ENCODE results near the gene CORO2B. TPM values are rescaled to one million over a fixed set of nuclear protein-coding genes. Genes with fewer than 3 reads are reported as not detected.

Gene CORO2B
- total and polyA plus RNA-seq, 9 of the 15 experiments (the other 6 are each of a cell fraction or from before 2014, with no cell fraction given) = not detected

GRCh38 chr15:68733666-68734065, 154.9 kb downstream of the CORO2B start:
- intact Hi-C loops (cut with micrococcal nuclease) (loop anchor here (10.0 kb wide), 1 partner anchor 179 kb away; no protein-coding TSS in a partner anchor), in situ Hi-C loops (cut with MboI) (loop anchor here (5.0 kb wide), 1 partner anchor 144 kb away; no protein-coding TSS in a partner anchor)
- FAIRE-seq (no peak), DNase-seq (ENCODE audit: extremely low read depth in 1 of 4, low spot score in 3 of 4) (no peak), ATAC-seq (no peak)
- H4K20me1 ChIP-seq (replicated peaks; ENCODE audit: control insufficient read depth, insufficient read depth, low read length) = peaks cover 5% of the 10 kb centered on the region
- no peak overlapping the region; the same call in 1 of the 2 replicates for H3K4me2 ChIP-seq (ENCODE audit: insufficient read depth, low read length)
- ChIA-PET POLR2A (no interaction called here), CTCF (ENCODE audit: low intra/inter-chr PET ratio) (no interaction called here)
- H3K9ac ChIP-seq (ENCODE audit: insufficient read depth in 1 of 2, low read depth in 2 of 2, low read length in 2 of 2) = no peak overlapping the region
- no peaks in the 10 kb centered on the region for H3K36me3 ChIP-seq (ENCODE audit: control insufficient read depth, insufficient read depth, low read length)
- H2AFZ ChIP-seq (ENCODE audit: low read depth, low read length) = no peak overlapping the region
- 3% methylated on average over 6 of the region's 6 CpGs for WGBS (ENCODE audit: insufficient coverage, low coverage, missing lambda C conversion rate)
- no peaks in the 10 kb centered on the region for H3K9me1 ChIP-seq (ENCODE audit: control insufficient read depth, insufficient read depth, low read length)
- H3K27ac ChIP-seq (ENCODE audit: extremely low read depth, low read depth, low read length) = no peak overlapping the region
- peaks cover 5 to 7% of the 10 kb centered on the region in 2 experiments; a peak in 4 of 5 replicates for H3K4me1 ChIP-seq (replicated peaks in 1 of 2; ENCODE audit: control insufficient read depth in 2 of 2, insufficient read depth in 2 of 2, low read length in 2 of 2)
- no peaks in the 10 kb centered on the region for H3K9me3 ChIP-seq (replicated peaks; ENCODE audit: control insufficient read depth, insufficient read depth, low read depth, low read length)
- no peaks in the 10 kb centered on the region for H3K79me2 ChIP-seq (ENCODE audit: control insufficient read depth, insufficient read depth, low read length)
- H3K27me3 ChIP-seq (ENCODE audit: control insufficient read depth in 2 of 2, insufficient read depth in 2 of 2, low read length in 2 of 2) = peaks cover 7 to 32% of the 10 kb centered on the region in 2 experiments; a peak in 3 of 5 replicates
- no TSS peak for BruUV-seq (replicated peaks)
- no peak overlapping the region for H3K4me3 ChIP-seq
- TF ChIP-seq ZNF707 (CRISPR knock-in tag; conservative IDR thresholded peaks at IDR 0.05) (no peak), ZNF644 (tag; IDR thresholded peaks at IDR 0.05; ENCODE audit: low read depth) (no peak), CHD7 (IDR thresholded peaks at IDR 0.05; ENCODE audit: low read depth, low read length) (no peak), HCFC1 (IDR thresholded peaks at IDR 0.05; ENCODE audit: low read depth, low read length) (no peak), BRF1 (IDR thresholded peaks at IDR 0.05; ENCODE audit: borderline replicate concordance, extremely low read depth, insufficient read length) (no peak), RBM15 (IDR thresholded peaks at IDR 0.05; ENCODE audit: insufficient read depth, low read length) (no peak), KLF6 (CRISPR knock-in tag; IDR thresholded peaks at IDR 0.05; ENCODE audit: borderline replicate concordance) (no peak), HMBOX1 (IDR thresholded peaks at IDR 0.05) (no peak), HNRNPH1 (optimal IDR thresholded peaks at IDR 0.05; ENCODE audit: low read depth, low read length) (no peak)

Measured in K562 (cell line).